Adipose tissue (tissue), 3 donors: ENCODE results near the gene NUP42. TPM values are rescaled to one million over a fixed set of nuclear protein-coding genes. Genes with fewer than 3 reads are reported as not detected.
"Not testable (repeated sequence)": the region's sequence is repeated elsewhere in the genome, so short reads cannot be mapped to it uniquely, and the experiment has no call there.

Experiments
- H3K27ac ChIP-seq: one replicate; pipeline ENCODE4 v1.5.1; 2013; ENCODE audit warnings: low read depth, low read length
- WGBS, 3 donors: extraction: QIAGEN DNeasy Blood & Tissue Kit; methylation state at CpG; one replicate each; pipeline ENCODE4 v1.1.7; 2013; 5-methylcytosine and 5-hydroxymethylcytosine counted together
- polyA plus RNA-seq, 3 donors: library from polyadenylated mRNA; stranded (reverse); fragments of 200-250 nt; gene quantifications; one replicate each; pipeline ENCODE4 v1.2.3, GENCODE V29; 2013
- donor health status: healthy with polysubstance abuse.
- donor health status: Bipolar disorder and iron deficiency.
- donor health status: healthy.

Gene NUP42
- polyA plus RNA-seq, 3 donors: 10.3 to 19.0 (median 16.6) TPM

- WGBS, 3 donors: 42 to 55% (median 47%) methylated on average over 5 of the region's 5 CpGs
- H3K27ac ChIP-seq: no peak overlapping the region
Measured at GRCh38 chr7:23222439-23223030, 40.7 kb downstream of the NUP42 start.

GRCh38 chr7:23224364-23224763 lies 42.5 kb downstream of the NUP42 start:
- WGBS, 3 donors: 88 to 92% (median 89%) methylated on average over 4 of the region's 4 CpGs

GRCh38 chr7:23226844-23227450 lies 45.1 kb downstream of the NUP42 start:
- 78 to 79% (median 79%) methylated on average over 4 of the region's 4 CpGs for WGBS, 3 donors
- no peak overlapping the region for H3K27ac ChIP-seq

More at GRCh38 chr7:23224364-23224763, 42.5 kb downstream of the NUP42 start:
- not testable (repeated sequence) for H3K27ac ChIP-seq

GRCh38 chr7:23228412-23228811 lies 46.6 kb downstream of the NUP42 start:
- H3K27ac ChIP-seq: no peak overlapping the region
- WGBS, 3 donors: 86 to 99% (median 97%) methylated on average over 2 of the region's 2 CpGs

- no peak overlapping the region for H3K27ac ChIP-seq
- WGBS, 3 donors: 73 to 76% (median 76%) methylated on average over 6 of the region's 6 CpGs
Measured at GRCh38 chr7:23230641-23231101, 48.8 kb downstream of the NUP42 start.

- H3K27ac ChIP-seq: no peak overlapping the region
- 85 to 90% (median 86%) methylated on average over 3 of the region's 3 CpGs for WGBS, 3 donors
Measured at GRCh38 chr7:23232966-23233365, 51.1 kb downstream of the NUP42 start.

- 72 to 80% (median 75%) methylated on average over 9 of the region's 9 CpGs for WGBS, 3 donors
- no peak overlapping the region for H3K27ac ChIP-seq
Measured at GRCh38 chr7:23234569-23235296, 52.9 kb downstream of the NUP42 start.

GRCh38 chr7:23235813-23236221 lies 54.0 kb downstream of the NUP42 start:
- no peak overlapping the region for H3K27ac ChIP-seq
- WGBS, 3 donors: 70 to 77% (median 75%) methylated on average over 6 of the region's 6 CpGs

GRCh38 chr7:23237000-23237399 lies 55.2 kb downstream of the NUP42 start:
- no peak overlapping the region for H3K27ac ChIP-seq
- WGBS, 3 donors: 91 to 97% (median 95%) methylated on average over 3 of the region's 3 CpGs

GRCh38 chr7:23238983-23239652 lies 57.3 kb downstream of the NUP42 start:
- H3K27ac ChIP-seq: no peak overlapping the region
- 88 to 93% (median 88%) methylated on average over 11 of the region's 11 CpGs for WGBS, 3 donors

GRCh38 chr7:23239698-23240097 lies 57.9 kb downstream of the NUP42 start:
- WGBS, 3 donors: 82 to 84% (median 82%) methylated on average over 5 of the region's 5 CpGs
- H3K27ac ChIP-seq: no peak overlapping the region

- H3K27ac ChIP-seq: no peak overlapping the region
- 50 to 69% (median 55%) methylated on average over 3 of the region's 3 CpGs for WGBS, 3 donors
Measured at GRCh38 chr7:23242321-23242720, 60.5 kb downstream of the NUP42 start.

- no peak overlapping the region for H3K27ac ChIP-seq
- 62 to 71% (median 67%) methylated on average over 4 of the region's 4 CpGs for WGBS, 3 donors
Measured at GRCh38 chr7:23242935-23243334, 61.1 kb downstream of the NUP42 start.

- WGBS, 3 donors: 44 to 64% (median 52%) methylated on average over 7 of the region's 7 CpGs
- H3K27ac ChIP-seq: no peak within 1 kb of the TSS
Measured at GRCh38 chr7:23246555-23246954, 64.7 kb downstream of the NUP42 start, which contains the start of gene GPNMB. Gene GPNMB, plus strand, starts transcription at chr7:23246775. Its CDS starts 83 bp downstream, at chr7:23246858.

- no peak overlapping the region for H3K27ac ChIP-seq
- 45 to 80% (median 51%) methylated on average over 6 of the region's 6 CpGs for WGBS, 3 donors
Measured at GRCh38 chr7:23247046-23247602, 65.3 kb downstream of the NUP42 start.

- H3K27ac ChIP-seq: no peak overlapping the region
- WGBS, 3 donors: 4 to 26% (median 4%) methylated on average over 52 to 53 of the region's 53 CpGs
Measured at GRCh38 chr7:23247603-23248335, 65.9 kb downstream of the NUP42 start.

- no peak overlapping the region for H3K27ac ChIP-seq
Measured at GRCh38 chr7:23249486-23249885, 67.6 kb downstream of the NUP42 start.
